Epithelial cell of alveolus of lung (primary cell): ENCODE data around the gene ZNF177. TPM values are rescaled to one million over a fixed set of nuclear protein-coding genes. Genes with fewer than 3 reads are reported as not detected.

ENCODE experiments used
- total RNA-seq: library from RNA; depleted of rRNA; stranded (reverse); fragments of >200 nt; gene quantifications from 2 replicates; pipeline ENCODE4 v1.2.1, GENCODE V29; 2015

ZNF177 gene
- total RNA-seq, result 0.26 and 2.6 TPM in 2 replicates

GRCh38 chr19:9362905-9363304 is at the start of gene ZNF177:
Gene ZNF177 (plus strand): TSS chr19:9363013. CDS start chr19:9378312, 15,299 bp downstream.

GRCh38 chr19:9323919-9324583 is 38.8 kb upstream of the ZNF177 start, which contains the start of gene ZNF559:
Gene ZNF559 (plus strand): TSS chr19:9324179. CDS start chr19:9338550, 14,371 bp downstream.

Other genes starting within 250 kb of the ZNF177 start
- not detected in 2 replicates for gene OR7G1, start 247.2 kb upstream of the ZNF177 start, total RNA-seq
- gene OR7G3, start 236.1 kb upstream of the ZNF177 start, total RNA-seq, result not detected in 2 replicates
- gene ZNF317, start 222.6 kb upstream of the ZNF177 start, total RNA-seq, result 14.2 and 25.9 TPM in 2 replicates
- under 0.01 TPM in 1 of 2 replicates, not detected in the other for gene OR7D2, start 184.0 kb upstream of the ZNF177 start, total RNA-seq
- gene OR7D4, start 143.4 kb upstream of the ZNF177 start, total RNA-seq, result under 0.01 TPM in 1 of 2 replicates, not detected in the other
- not detected in 2 replicates for gene OR7E24, start 112.1 kb upstream of the ZNF177 start, total RNA-seq
- gene ZNF699, start 53.2 kb upstream of the ZNF177 start, total RNA-seq, result 12.0 and 12.6 TPM in 2 replicates
- gene ZNF559, start 38.8 kb upstream of the ZNF177 start, total RNA-seq, result 8.4 and 26.2 TPM in 2 replicates
- 4.9 and 19.9 TPM in 2 replicates for gene ZNF266, start 72.6 kb downstream of the ZNF177 start, total RNA-seq
- 0.91 and 1.2 TPM in 2 replicates for gene ZNF560, start 135.6 kb downstream of the ZNF177 start, total RNA-seq
- 8.0 and 26.0 TPM in 2 replicates for gene ZNF426, start 175.6 kb downstream of the ZNF177 start, total RNA-seq
- 16.9 and 23.9 TPM in 2 replicates for gene ZNF121, start 221.5 kb downstream of the ZNF177 start, total RNA-seq